GM12878 (cell line): ENCODE data around the gene HUNK. TPM values are rescaled to one million over a fixed set of nuclear protein-coding genes. Genes with fewer than 3 reads are reported as not detected.

Experiments
- ATAC-seq: fragments of 200-7000 bp; cut with Tn5 transposase; 3 replicates; pipeline ENCODE4 v1.9.1; 2020; ENCODE audit warnings: mild to moderate bottlenecking, moderate library complexity
- BruUV-seq: library from RNA; stranded (reverse); fragments of 400-500 nt; replicated peaks from 2 replicates; lab custom pipeline; 2021; lab: Mats Ljungman, UMichigan
- CTCF ChIA-PET: fragments of 300-600 bp; sonication (Branson Sonifier 250); formaldehyde crosslinking; extraction: SDS; loops from one replicate; lab custom pipeline; 2021; ENCODE audit warnings: inconsistent platforms; lab: Yijun Ruan, JAX
- POLR2A ChIA-PET: fragments of 350-600 bp; formaldehyde crosslinking; extraction: SDS; loops from one replicate; lab custom pipeline; 2021; ENCODE audit warnings: inconsistent platforms; lab: Charles Lee
- RAD21 ChIA-PET: fragments of 300-600 bp; sonication (Branson Sonifier 250); formaldehyde crosslinking; loops from one replicate; lab custom pipeline; 2023; ENCODE audit warnings: antibody characterized with exemption; ENCODE audit not compliant: unreplicated experiment; lab: Charles Lee
- SMC1A ChIA-PET: fragments of 300-600 bp; sonication (Branson Sonifier 250); formaldehyde crosslinking; loops from one replicate; lab custom pipeline; 2023; ENCODE audit not compliant: unreplicated experiment, uncharacterized antibody; lab: Charles Lee
- DNase-seq: peaks from one replicate; pipeline ENCODE4 v3.0.0-alpha.2; 2011; ENCODE audit warnings: low read depth, low spot score
- FAIRE-seq: peaks from 3 replicates; lab custom pipeline; 2011; peaks lifted over from hg19 to GRCh38; lab: Jason Lieb, UNC
- H2AFZ ChIP-seq: 2 replicates; pipeline ENCODE4 v1.6.0; 2011; ENCODE audit warnings: low read depth, low read length, control low read depth; ENCODE audit not compliant: control insufficient read depth
- H3K27ac ChIP-seq: 2 replicates; pipeline ENCODE4 v1.5.1; 2011; ENCODE audit warnings: control low read depth; ENCODE audit not compliant: control insufficient read depth, insufficient read depth
- H3K27me3 ChIP-seq, 2 experiments: replicated peaks in 1 of 2; 2 replicates each; pipeline versions ENCODE4 v1.6.0 to v1.6.1; 2011; ENCODE audit warnings: low read length in 1 of 2; ENCODE audit not compliant: control insufficient read depth in 2 of 2, insufficient read depth in 2 of 2
- H3K36me3 ChIP-seq, 2 experiments: 2 replicates each; pipeline ENCODE4 v1.5.1; 2011; ENCODE audit warnings: low read length in 1 of 2; ENCODE audit not compliant: control insufficient read depth in 2 of 2, insufficient read depth in 2 of 2
- H3K4me1 ChIP-seq: 2 replicates; pipeline ENCODE4 v1.6.1; 2011; ENCODE audit warnings: mild to moderate bottlenecking, low read length, moderate library complexity, mixed read lengths; ENCODE audit not compliant: control insufficient read depth, insufficient read depth
- H3K4me2 ChIP-seq: 2 replicates; pipeline ENCODE4 v1.6.0; 2011; ENCODE audit warnings: control low read depth; ENCODE audit not compliant: control insufficient read depth, insufficient read depth
- H3K4me3 ChIP-seq: fragments of 200-600 bp; sonication (generic); 2 replicates; pipeline ENCODE4 v1.5.1; 2016
- H3K79me2 ChIP-seq: 2 replicates; pipeline ENCODE4 v1.6.0; 2011; ENCODE audit warnings: low read length; ENCODE audit not compliant: control insufficient read depth, insufficient read depth
- H3K9ac ChIP-seq: 2 replicates; pipeline ENCODE4 v1.8.0; 2011; ENCODE audit warnings: low read length, control low read depth, mixed read lengths; ENCODE audit not compliant: control insufficient read depth, insufficient read depth
- H3K9me3 ChIP-seq: replicated peaks from 3 replicates; pipeline ENCODE4 v1.5.1; 2011; ENCODE audit warnings: mild to moderate bottlenecking, low read length; ENCODE audit not compliant: control insufficient read depth, insufficient read depth
- H4K20me1 ChIP-seq: 2 replicates; pipeline ENCODE4 v1.6.0; 2011; ENCODE audit not compliant: control insufficient read depth, insufficient read depth
- CHD2 ChIP-seq: IDR thresholded peaks from 2 replicates; pipeline ENCODE4 v1.6.1; 2011; ENCODE audit warnings: low read depth, low read length, improper control_type of control experiment, borderline replicate concordance
- CHD4 ChIP-seq: fragments of 200-600 bp; sonication (generic); IDR thresholded peaks from 2 replicates; pipeline ENCODE4 v1.6.1; 2016; ENCODE audit warnings: mild to moderate bottlenecking
- HDAC2 ChIP-seq: fragments of 200-600 bp; sonication (generic); IDR thresholded peaks from 2 replicates; pipeline ENCODE4 v1.6.1; 2017
- MEF2A ChIP-seq: IDR thresholded peaks from 2 replicates; pipeline ENCODE4 v1.6.1; 2011; ENCODE audit warnings: low read depth, mild to moderate bottlenecking, low read length, moderate library complexity; ENCODE audit not compliant: insufficient read depth
- PAX8 ChIP-seq: fragments of 450-650 bp; IDR thresholded peaks from 2 replicates; pipeline ENCODE4 v1.6.1; 2017; ENCODE audit warnings: mild to moderate bottlenecking, moderate library complexity
- RAD51 ChIP-seq: fragments of 450-650 bp; IDR thresholded peaks from 2 replicates; pipeline ENCODE4 v1.6.1; 2016; ENCODE audit warnings: moderate library complexity, mild to moderate bottlenecking, inconsistent platforms
- WGBS: methylation state at CpG from one replicate; pipeline ENCODE4 v1.1.6; 2016; ENCODE audit warnings: low lambda C conversion rate; ENCODE audit not compliant: insufficient replicate concordance, insufficient coverage; ENCODE audit errors: missing lambda C conversion rate; 5-methylcytosine and 5-hydroxymethylcytosine counted together
- in situ Hi-C: fragments of 300-500 bp; cut with MboI; formaldehyde crosslinking; loops from 9 replicates; pipeline ENCODE4 v1.14.3; 2018; ENCODE audit warnings: mixed read lengths
- intact Hi-C: fragments of 100-400 bp; cut with micrococcal nuclease; formaldehyde crosslinking; loops from one replicate; pipeline ENCODE4 v1.14.2; 2022; ENCODE audit not compliant: unreplicated experiment
- polyA plus RNA-seq, 11 experiments: library from polyadenylated mRNA; depleted of rRNA in 4 of 11; unstranded in 6 of 11; stranded (reverse) in 5 of 11; fragments of >200 nt; fragmentation: Nextera tagmentation in 4 of 11; fragmentation: Illumina TruSeq in 1 of 11; extraction: Ambion mirVana in 4 of 11; extraction: Trizol in 1 of 11; gene quantifications; 1 replicate in 1 of 11; 2 replicates in 10 of 11; pipeline versions ENCODE4 v1.2.1 to v1.2.3, GENCODE V29; 2011 to 2016; ENCODE audit warnings: inconsistent platforms in 2 of 11, missing spikeins in 2 of 11, low read depth in 1 of 11
- total RNA-seq, 4 experiments: library from RNA; depleted of rRNA in 3 of 4; stranded (reverse); fragments of >200 nt in 3 of 4; fragmentation: Illumina TruSeq in 1 of 4; extraction: Trizol in 1 of 4; gene quantifications; 2 replicates each; pipeline versions ENCODE4 v1.2.1 to v1.2.3, GENCODE V29; 2013 to 2021
- TF ChIP-seq, protein P1 (sequence below): IDR thresholded peaks from 2 replicates; pipeline ENCODE4 v1.6.1; 2012; ENCODE audit warnings: low read depth, low read length, improper control_type of control experiment
- TF ChIP-seq, protein P2 (sequence below): fragments of 450-650 bp; IDR thresholded peaks from 2 replicates; pipeline ENCODE4 v1.6.1; 2017; ENCODE audit warnings: antibody characterized with exemption, mild to moderate bottlenecking, moderate library complexity
- TF ChIP-seq, protein P3 (sequence below): fragments of 450-650 bp; IDR thresholded peaks from 2 replicates; pipeline ENCODE4 v1.6.1; 2017; ENCODE audit warnings: mild to moderate bottlenecking, moderate library complexity
- TF ChIP-seq, protein P4 (sequence below): fragments of 450-650 bp; formaldehyde crosslinking; IDR thresholded peaks from 2 replicates; pipeline ENCODE4 v1.4.0; 2020; ENCODE audit warnings: mild to moderate bottlenecking, moderate library complexity

Gene HUNK
- total and polyA plus RNA-seq, 10 of the 15 experiments (the other 5 are each of a cell fraction or from before 2014, with no cell fraction given) = under 0.01 to 0.14 (median 0.03) TPM; not detected in 7

DNA sequence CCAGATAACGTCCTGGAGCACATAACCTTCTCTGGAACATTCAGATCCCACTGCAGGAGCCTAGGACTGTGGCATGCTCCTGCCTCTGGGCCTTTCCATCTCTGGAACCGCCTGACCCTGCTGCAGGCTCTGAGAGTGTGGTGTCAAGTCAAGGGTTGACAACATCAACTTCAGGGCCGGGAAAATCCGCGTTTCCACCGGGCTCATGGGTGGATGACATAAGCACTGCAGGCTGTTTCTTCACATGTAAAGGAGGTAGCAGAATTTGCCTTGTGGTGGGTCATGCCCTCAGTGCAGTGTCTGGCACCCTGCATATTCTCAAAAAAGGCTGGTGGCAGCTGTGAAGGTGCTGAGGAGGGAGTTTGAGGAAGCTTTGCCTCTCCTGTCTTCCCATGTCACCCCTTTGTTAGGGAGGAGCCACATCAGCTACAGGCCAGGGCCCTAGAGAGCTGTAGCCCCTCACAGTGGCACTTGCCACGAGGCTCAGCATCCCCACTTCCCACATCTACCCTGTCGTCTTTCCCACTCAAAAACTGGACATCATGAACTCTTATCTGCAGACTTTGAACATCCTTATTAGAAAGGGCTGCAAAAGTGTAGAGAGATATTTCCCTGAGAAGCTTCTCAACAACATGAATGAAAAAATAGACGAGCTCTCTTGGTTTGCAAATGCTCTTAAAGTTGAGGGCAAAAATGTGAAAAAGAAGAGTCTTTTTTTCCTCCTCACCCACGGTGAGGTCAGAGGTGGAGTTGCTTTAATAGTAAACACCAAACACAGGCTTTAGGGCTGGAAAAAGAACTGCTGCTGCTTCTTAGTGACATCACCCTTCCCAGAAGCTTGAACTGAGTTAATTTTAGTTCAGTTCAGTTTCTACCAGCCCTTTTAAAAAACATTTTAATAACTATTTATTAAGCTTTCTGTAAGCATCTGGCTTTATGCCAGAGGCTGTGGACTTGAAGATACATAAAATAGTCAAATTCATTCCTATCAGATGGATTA, 121.3 kb downstream of the HUNK start:
- BruUV-seq = no TSS peak
- 9% methylated on average over 10 of the region's 10 CpGs for WGBS
- no peak overlapping the region for H3K9ac ChIP-seq
- intact Hi-C loops (no loop called here), in situ Hi-C loops (no loop called here)
- DNase-seq (no peak), FAIRE-seq (no peak), ATAC-seq (no peak)
- no peak overlapping the region for H2AFZ ChIP-seq
- RAD21 ChIA-PET = no interaction called here
- no peaks in the 10 kb centered on the region for H3K36me3 ChIP-seq
- H3K4me1 ChIP-seq = no peaks in the 10 kb centered on the region
- no peaks in the 10 kb centered on the region; a peak in 2 of 4 replicates for H3K27me3 ChIP-seq
- POLR2A ChIA-PET = no interaction called here
- no peak overlapping the region for H3K4me3 ChIP-seq
- H3K9me3 ChIP-seq = no peaks in the 10 kb centered on the region
- no peaks in the 10 kb centered on the region for H4K20me1 ChIP-seq
- CTCF ChIA-PET = no interaction called here
- H3K27ac ChIP-seq = no peak overlapping the region
- no peaks in the 10 kb centered on the region for H3K79me2 ChIP-seq
- SMC1A ChIA-PET = no interaction called here
- H3K4me2 ChIP-seq = no peak overlapping the region
- no peak for TF ChIP-seq CHD2
- no peak for TF ChIP-seq CHD4
- TF ChIP-seq, protein P1, sequence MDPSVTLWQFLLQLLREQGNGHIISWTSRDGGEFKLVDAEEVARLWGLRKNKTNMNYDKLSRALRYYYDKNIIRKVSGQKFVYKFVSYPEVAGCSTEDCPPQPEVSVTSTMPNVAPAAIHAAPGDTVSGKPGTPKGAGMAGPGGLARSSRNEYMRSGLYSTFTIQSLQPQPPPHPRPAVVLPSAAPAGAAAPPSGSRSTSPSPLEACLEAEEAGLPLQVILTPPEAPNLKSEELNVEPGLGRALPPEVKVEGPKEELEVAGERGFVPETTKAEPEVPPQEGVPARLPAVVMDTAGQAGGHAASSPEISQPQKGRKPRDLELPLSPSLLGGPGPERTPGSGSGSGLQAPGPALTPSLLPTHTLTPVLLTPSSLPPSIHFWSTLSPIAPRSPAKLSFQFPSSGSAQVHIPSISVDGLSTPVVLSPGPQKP = no peak
- TF ChIP-seq PAX8 = no peak
- TF ChIP-seq MEF2A = no peak
- TF ChIP-seq, protein P2, sequence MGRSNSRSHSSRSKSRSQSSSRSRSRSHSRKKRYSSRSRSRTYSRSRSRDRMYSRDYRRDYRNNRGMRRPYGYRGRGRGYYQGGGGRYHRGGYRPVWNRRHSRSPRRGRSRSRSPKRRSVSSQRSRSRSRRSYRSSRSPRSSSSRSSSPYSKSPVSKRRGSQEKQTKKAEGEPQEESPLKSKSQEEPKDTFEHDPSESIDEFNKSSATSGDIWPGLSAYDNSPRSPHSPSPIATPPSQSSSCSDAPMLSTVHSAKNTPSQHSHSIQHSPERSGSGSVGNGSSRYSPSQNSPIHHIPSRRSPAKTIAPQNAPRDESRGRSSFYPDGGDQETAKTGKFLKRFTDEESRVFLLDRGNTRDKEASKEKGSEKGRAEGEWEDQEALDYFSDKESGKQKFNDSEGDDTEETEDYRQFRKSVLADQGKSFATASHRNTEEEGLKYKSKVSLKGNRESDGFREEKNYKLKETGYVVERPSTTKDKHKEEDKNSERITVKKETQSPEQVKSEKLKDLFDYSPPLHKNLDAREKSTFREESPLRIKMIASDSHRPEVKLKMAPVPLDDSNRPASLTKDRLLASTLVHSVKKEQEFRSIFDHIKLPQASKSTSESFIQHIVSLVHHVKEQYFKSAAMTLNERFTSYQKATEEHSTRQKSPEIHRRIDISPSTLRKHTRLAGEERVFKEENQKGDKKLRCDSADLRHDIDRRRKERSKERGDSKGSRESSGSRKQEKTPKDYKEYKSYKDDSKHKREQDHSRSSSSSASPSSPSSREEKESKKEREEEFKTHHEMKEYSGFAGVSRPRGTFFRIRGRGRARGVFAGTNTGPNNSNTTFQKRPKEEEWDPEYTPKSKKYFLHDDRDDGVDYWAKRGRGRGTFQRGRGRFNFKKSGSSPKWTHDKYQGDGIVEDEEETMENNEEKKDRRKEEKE = no peak
- TF ChIP-seq RAD51 = no peak
- TF ChIP-seq, protein P3, sequence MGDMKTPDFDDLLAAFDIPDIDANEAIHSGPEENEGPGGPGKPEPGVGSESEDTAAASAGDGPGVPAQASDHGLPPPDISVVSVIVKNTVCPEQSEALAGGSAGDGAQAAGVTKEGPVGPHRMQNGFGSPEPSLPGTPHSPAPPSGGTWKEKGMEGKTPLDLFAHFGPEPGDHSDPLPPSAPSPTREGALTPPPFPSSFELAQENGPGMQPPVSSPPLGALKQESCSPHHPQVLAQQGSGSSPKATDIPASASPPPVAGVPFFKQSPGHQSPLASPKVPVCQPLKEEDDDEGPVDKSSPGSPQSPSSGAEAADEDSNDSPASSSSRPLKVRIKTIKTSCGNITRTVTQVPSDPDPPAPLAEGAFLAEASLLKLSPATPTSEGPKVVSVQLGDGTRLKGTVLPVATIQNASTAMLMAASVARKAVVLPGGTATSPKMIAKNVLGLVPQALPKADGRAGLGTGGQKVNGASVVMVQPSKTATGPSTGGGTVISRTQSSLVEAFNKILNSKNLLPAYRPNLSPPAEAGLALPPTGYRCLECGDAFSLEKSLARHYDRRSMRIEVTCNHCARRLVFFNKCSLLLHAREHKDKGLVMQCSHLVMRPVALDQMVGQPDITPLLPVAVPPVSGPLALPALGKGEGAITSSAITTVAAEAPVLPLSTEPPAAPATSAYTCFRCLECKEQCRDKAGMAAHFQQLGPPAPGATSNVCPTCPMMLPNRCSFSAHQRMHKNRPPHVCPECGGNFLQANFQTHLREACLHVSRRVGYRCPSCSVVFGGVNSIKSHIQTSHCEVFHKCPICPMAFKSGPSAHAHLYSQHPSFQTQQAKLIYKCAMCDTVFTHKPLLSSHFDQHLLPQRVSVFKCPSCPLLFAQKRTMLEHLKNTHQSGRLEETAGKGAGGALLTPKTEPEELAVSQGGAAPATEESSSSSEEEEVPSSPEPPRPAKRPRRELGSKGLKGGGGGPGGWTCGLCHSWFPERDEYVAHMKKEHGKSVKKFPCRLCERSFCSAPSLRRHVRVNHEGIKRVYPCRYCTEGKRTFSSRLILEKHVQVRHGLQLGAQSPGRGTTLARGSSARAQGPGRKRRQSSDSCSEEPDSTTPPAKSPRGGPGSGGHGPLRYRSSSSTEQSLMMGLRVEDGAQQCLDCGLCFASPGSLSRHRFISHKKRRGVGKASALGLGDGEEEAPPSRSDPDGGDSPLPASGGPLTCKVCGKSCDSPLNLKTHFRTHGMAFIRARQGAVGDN = no peak
- no peak for TF ChIP-seq HDAC2
- TF ChIP-seq, protein P4, sequence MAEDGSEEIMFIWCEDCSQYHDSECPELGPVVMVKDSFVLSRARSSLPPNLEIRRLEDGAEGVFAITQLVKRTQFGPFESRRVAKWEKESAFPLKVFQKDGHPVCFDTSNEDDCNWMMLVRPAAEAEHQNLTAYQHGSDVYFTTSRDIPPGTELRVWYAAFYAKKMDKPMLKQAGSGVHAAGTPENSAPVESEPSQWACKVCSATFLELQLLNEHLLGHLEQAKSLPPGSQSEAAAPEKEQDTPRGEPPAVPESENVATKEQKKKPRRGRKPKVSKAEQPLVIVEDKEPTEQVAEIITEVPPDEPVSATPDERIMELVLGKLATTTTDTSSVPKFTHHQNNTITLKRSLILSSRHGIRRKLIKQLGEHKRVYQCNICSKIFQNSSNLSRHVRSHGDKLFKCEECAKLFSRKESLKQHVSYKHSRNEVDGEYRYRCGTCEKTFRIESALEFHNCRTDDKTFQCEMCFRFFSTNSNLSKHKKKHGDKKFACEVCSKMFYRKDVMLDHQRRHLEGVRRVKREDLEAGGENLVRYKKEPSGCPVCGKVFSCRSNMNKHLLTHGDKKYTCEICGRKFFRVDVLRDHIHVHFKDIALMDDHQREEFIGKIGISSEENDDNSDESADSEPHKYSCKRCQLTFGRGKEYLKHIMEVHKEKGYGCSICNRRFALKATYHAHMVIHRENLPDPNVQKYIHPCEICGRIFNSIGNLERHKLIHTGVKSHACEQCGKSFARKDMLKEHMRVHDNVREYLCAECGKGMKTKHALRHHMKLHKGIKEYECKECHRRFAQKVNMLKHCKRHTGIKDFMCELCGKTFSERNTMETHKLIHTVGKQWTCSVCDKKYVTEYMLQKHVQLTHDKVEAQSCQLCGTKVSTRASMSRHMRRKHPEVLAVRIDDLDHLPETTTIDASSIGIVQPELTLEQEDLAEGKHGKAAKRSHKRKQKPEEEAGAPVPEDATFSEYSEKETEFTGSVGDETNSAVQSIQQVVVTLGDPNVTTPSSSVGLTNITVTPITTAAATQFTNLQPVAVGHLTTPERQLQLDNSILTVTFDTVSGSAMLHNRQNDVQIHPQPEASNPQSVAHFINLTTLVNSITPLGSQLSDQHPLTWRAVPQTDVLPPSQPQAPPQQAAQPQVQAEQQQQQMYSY = no peak
